ENCODE results near the gene ST6GALNAC1.

DNA sequence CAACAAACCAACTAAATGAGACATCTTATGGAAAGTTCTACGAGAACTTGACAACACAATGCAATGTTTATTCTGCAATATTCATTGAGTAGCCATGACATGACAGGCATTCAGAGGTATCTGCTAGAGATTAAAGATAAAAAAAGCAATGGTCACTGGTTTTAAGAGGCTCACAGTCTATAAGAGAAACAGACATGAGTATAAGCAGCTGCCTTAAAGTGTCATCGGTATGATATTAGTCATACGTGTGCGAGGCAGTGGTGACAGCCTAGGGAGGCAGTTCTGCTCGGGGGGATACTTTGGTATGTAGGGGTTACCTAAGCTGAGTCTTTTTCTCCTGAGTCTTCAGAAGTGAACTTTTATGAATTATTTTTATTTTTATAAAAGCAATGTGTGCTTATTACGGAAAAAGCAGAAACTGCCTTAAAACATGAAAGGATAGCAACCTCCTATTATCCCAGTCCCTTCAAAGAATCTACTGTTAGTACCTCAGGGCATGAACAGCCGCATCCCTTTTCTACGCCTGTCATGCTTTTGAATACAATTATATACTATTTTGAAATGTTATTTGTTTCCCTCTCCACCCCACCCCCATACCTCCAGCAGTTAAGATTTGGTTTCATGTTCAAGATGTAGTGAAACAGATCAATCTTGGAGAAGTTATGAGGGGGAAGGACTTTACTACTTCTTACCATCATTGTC lies 7.7 kb downstream of the ST6GALNAC1 start:
- TF ChIP-seq POLR2A (IDR thresholded peaks at IDR 0.05; ENCODE audit: control extremely low read depth in 1 of 2, low read depth in 2 of 2, low read length in 2 of 2): no peak
- TF ChIP-seq YY1 (IDR thresholded peaks at IDR 0.05; ENCODE audit: low read depth, low read length): no peak
- TF ChIP-seq SP1 (IDR thresholded peaks at IDR 0.05; ENCODE audit: low read depth, low read length): no peak
- TF ChIP-seq TAF1 (IDR thresholded peaks at IDR 0.05; ENCODE audit: low read depth, low read length): no peak
